K562 (cell line): ENCODE results near the gene SLC23A2. TPM values are rescaled to one million over a fixed set of nuclear protein-coding genes. Genes with fewer than 3 reads are reported as not detected.

Experiments used
- ATAC-seq: fragments of 200-7000 bp; cut with Tn5 transposase; 3 replicates; pipeline ENCODE4 v1.9.1; 2020; ENCODE audit warnings: moderate library complexity
- BruUV-seq: library from RNA; stranded (reverse); fragments of 400-500 nt; replicated peaks from 2 replicates; lab custom pipeline; 2021; lab: Mats Ljungman, UMichigan
- CTCF ChIA-PET: fragments of 300-600 bp; formaldehyde crosslinking; extraction: SDS; loops from one replicate; lab custom pipeline; 2021; ENCODE audit warnings: low intra/inter-chr PET ratio; lab: Yijun Ruan, JAX
- POLR2A ChIA-PET: fragments of 300-600, 350-650 bp; sonication (Branson Sonifier 250); formaldehyde crosslinking; extraction: SDS; loops from one replicate; lab custom pipeline; 2021; ENCODE audit warnings: antibody characterized with exemption, inconsistent platforms; lab: Yijun Ruan, JAX
- DNase-seq, 4 experiments: peaks; one replicate each; pipeline versions ENCODE4 v3.0.0 to v3.0.0-alpha.2; 2011 to 2018; ENCODE audit warnings: low spot score in 3 of 4, mixed read lengths in 3 of 4; ENCODE audit errors: extremely low read depth in 1 of 4
- FAIRE-seq: peaks from 2 replicates; lab custom pipeline; 2011; peaks lifted over from hg19 to GRCh38; lab: Jason Lieb, UNC
- H2AFZ ChIP-seq: 2 replicates; pipeline ENCODE4 v1.6.0; 2011; ENCODE audit warnings: low read depth, low read length, control low read depth, inconsistent platforms
- H3K27ac ChIP-seq: fragments of 200-600 bp; 3 replicates; pipeline ENCODE4 v1.8.0; 2011; ENCODE audit warnings: low read depth, mild to moderate bottlenecking, control low read depth, inconsistent platforms, low read length, moderate library complexity, mixed read lengths; ENCODE audit errors: extremely low read depth
- H3K27me3 ChIP-seq, 2 experiments: fragments of 300-600 bp in 1 of 2; 2 replicates in 1 of 2; 3 replicates in 1 of 2; pipeline versions ENCODE4 v1.6.0 to v1.8.0; 2011; ENCODE audit warnings: inconsistent platforms in 2 of 2, low read length in 2 of 2, mild to moderate bottlenecking in 1 of 2, mixed read lengths in 1 of 2, moderate library complexity in 1 of 2; ENCODE audit not compliant: control insufficient read depth in 2 of 2, insufficient read depth in 2 of 2
- H3K36me3 ChIP-seq: fragments of 300-600 bp; 3 replicates; pipeline ENCODE4 v1.8.0; 2011; ENCODE audit warnings: mild to moderate bottlenecking, low read length, inconsistent platforms; ENCODE audit not compliant: control insufficient read depth, insufficient read depth
- H3K4me1 ChIP-seq, 2 experiments: fragments of 200-600 bp in 1 of 2; replicated peaks in 1 of 2; 2 replicates in 1 of 2; 3 replicates in 1 of 2; pipeline versions ENCODE4 v1.5.1 to v1.8.0; 2011; ENCODE audit warnings: inconsistent platforms in 2 of 2, low read length in 2 of 2, mild to moderate bottlenecking in 1 of 2, mixed read lengths in 1 of 2, moderate library complexity in 1 of 2; ENCODE audit not compliant: control insufficient read depth in 2 of 2, insufficient read depth in 2 of 2
- H3K4me2 ChIP-seq: 2 replicates; pipeline ENCODE4 v1.6.1; 2011; ENCODE audit warnings: low read length, control low read depth, inconsistent platforms, mixed read lengths; ENCODE audit not compliant: insufficient read depth
- H3K4me3 ChIP-seq: fragments of 200-600 bp; sonication (generic), shearing (Covaris generic); 2 replicates; pipeline ENCODE4 v1.5.1; 2016; ENCODE audit warnings: control low read depth, inconsistent platforms
- H3K79me2 ChIP-seq: fragments of 200-600 bp; 3 replicates; pipeline ENCODE4 v1.8.0; 2011; ENCODE audit warnings: low read length, inconsistent platforms; ENCODE audit not compliant: control insufficient read depth, insufficient read depth
- H3K9ac ChIP-seq, 2 experiments: 2 replicates each; pipeline versions ENCODE4 v1.6.0 to v1.6.1; 2011; ENCODE audit warnings: low read depth in 2 of 2, low read length in 2 of 2, control low read depth in 1 of 2, inconsistent platforms in 1 of 2, mild to moderate bottlenecking in 1 of 2, mixed read lengths in 1 of 2; ENCODE audit not compliant: insufficient read depth in 1 of 2
- H3K9me1 ChIP-seq: one replicate; pipeline ENCODE4 v1.6.0; 2011; ENCODE audit warnings: inconsistent platforms, mild to moderate bottlenecking, low read length, moderate library complexity; ENCODE audit not compliant: control insufficient read depth, insufficient read depth
- H3K9me3 ChIP-seq: replicated peaks from 2 replicates; pipeline ENCODE4 v1.5.1; 2011; ENCODE audit warnings: low read depth, low read length, inconsistent platforms; ENCODE audit not compliant: control insufficient read depth, insufficient read depth
- H4K20me1 ChIP-seq: replicated peaks from 2 replicates; pipeline ENCODE4 v1.6.1; 2011; ENCODE audit warnings: low read length, inconsistent platforms, mixed read lengths; ENCODE audit not compliant: control insufficient read depth, insufficient read depth
- ARID2 ChIP-seq: fragments of 450-650 bp; IDR thresholded peaks from 2 replicates; pipeline ENCODE4 v1.6.1; 2017; ENCODE audit warnings: antibody characterized with exemption, mild to moderate bottlenecking
- CHAMP1 ChIP-seq: fragments of 450-650 bp; IDR thresholded peaks from 2 replicates; pipeline ENCODE4 v1.6.1; 2016; ENCODE audit warnings: mild to moderate bottlenecking
- ESRRB ChIP-seq: fragments of 250-450 bp; sonication (Bioruptor Pico); IDR thresholded peaks from 2 replicates; pipeline ENCODE4 v1.5.0; 2020; ENCODE audit warnings: mild to moderate bottlenecking, moderate library complexity, borderline replicate concordance
- GATAD2A ChIP-seq: fragments of 450-650 bp; IDR thresholded peaks from 2 replicates; pipeline ENCODE4 v1.6.1; 2017
- PRPF4 ChIP-seq: fragments of 200-400 bp; formaldehyde crosslinking; IDR thresholded peaks from one replicate; pipeline ENCODE4 v1.6.1; 2017; ENCODE audit warnings: low read length, low read depth, mild to moderate bottlenecking; ENCODE audit not compliant: insufficient read depth, poor library complexity, severe bottlenecking
- RAD51 ChIP-seq: fragments of 450-650 bp; IDR thresholded peaks from 2 replicates; pipeline ENCODE4 v1.7.1; 2016; ENCODE audit warnings: low read depth, mild to moderate bottlenecking, borderline replicate concordance
- ZFP30 ChIP-seq: fragments of 250-450 bp; sonication (Bioruptor Pico); IDR thresholded peaks from 2 replicates; pipeline ENCODE4 v1.8.0; 2022; ENCODE audit warnings: moderate library complexity, mild to moderate bottlenecking, inconsistent platforms, borderline replicate concordance
- ZNF277 ChIP-seq: fragments of 250-450 bp; sonication (Bioruptor Pico); IDR thresholded peaks from 2 replicates; pipeline ENCODE4 v1.8.0; 2022; ENCODE audit warnings: inconsistent platforms, mild to moderate bottlenecking, moderate library complexity, borderline replicate concordance
- ZNF318 ChIP-seq, 2 experiments: fragments of 450-650 bp; IDR thresholded peaks; 2 replicates each; pipeline ENCODE4 v1.6.1; 2016; ENCODE audit warnings: mild to moderate bottlenecking in 2 of 2, borderline replicate concordance in 1 of 2, low read depth in 1 of 2, moderate library complexity in 1 of 2
- WGBS: fragments of 100-300 bp; shearing (Covaris generic); methylation state at CpG from one replicate; pipeline ENCODE4 v1.1.6; 2016; ENCODE audit warnings: low coverage, mixed read lengths; ENCODE audit not compliant: insufficient coverage; ENCODE audit errors: missing lambda C conversion rate; 5-methylcytosine and 5-hydroxymethylcytosine counted together
- in situ Hi-C: fragments of 300-500 bp; cut with MboI; formaldehyde crosslinking; loops from 4 replicates; pipeline ENCODE4 v1.15.0; 2018; ENCODE audit warnings: inconsistent platforms, mixed read lengths
- intact Hi-C: fragments of 100-400 bp; cut with micrococcal nuclease; formaldehyde crosslinking; loops from 2 replicates; pipeline ENCODE4 v1.14.2; 2022
- polyA plus RNA-seq, 8 experiments: library from polyadenylated mRNA; depleted of rRNA in 4 of 8; stranded (reverse) in 5 of 8; unstranded in 3 of 8; fragments of >200 nt; fragmentation: Nextera tagmentation in 2 of 8; fragmentation: Illumina TruSeq in 1 of 8; extraction: Ambion mirVana in 2 of 8; extraction: Trizol in 1 of 8; gene quantifications; 2 replicates each; pipeline versions ENCODE4 v1.2.1 to v1.2.3, GENCODE V29; 2011 to 2014; ENCODE audit warnings: inconsistent platforms in 1 of 8, missing spikeins in 1 of 8
- total RNA-seq, 7 experiments: library from RNA; depleted of rRNA in 6 of 7; stranded (reverse); fragments of >200 nt in 6 of 7; fragmentation: Illumina TruSeq in 2 of 7; extraction: Trizol in 2 of 7; gene quantifications; 2 replicates each; pipeline versions ENCODE4 v1.2.1 to v1.2.3, GENCODE V29; 2011 to 2021; ENCODE audit warnings: low replicate concordance in 1 of 7

SLC23A2 gene
- total and polyA plus RNA-seq, 9 of the 15 experiments (the other 6 are each of a cell fraction or from before 2014, with no cell fraction given) = 0.39 to 6.7 (median 3.2) TPM

GRCh38 chr20:4936392-4936850, 64.9 kb downstream of the SLC23A2 start (continued):
- TF ChIP-seq CHAMP1 = no peak
- TF ChIP-seq ZNF277 (CRISPR knock-in tag) = no peak
- TF ChIP-seq PRPF4 = no peak
- no peak for TF ChIP-seq ESRRB (CRISPR knock-in tag)
- TF ChIP-seq GATAD2A = no peak

GRCh38 chr20:4932061-4932460, 69.2 kb downstream of the SLC23A2 start:
- Histone ChIP-seq H3K9me1 (no peaks in the 10 kb centered on the region), H3K4me3 (no peak overlapping the region), H3K79me2 (no peaks in the 10 kb centered on the region), H3K27ac (no peak overlapping the region), H3K27me3 (no peaks in the 10 kb centered on the region), H3K4me2 (no peak overlapping the region), H3K9me3 (no peaks in the 10 kb centered on the region), H3K9ac (no peak overlapping the region), H4K20me1 (0 out of 2 replicates have a peak, but pooled peaks cover 1% of the 10 kb centered on the region), H3K36me3 (peaks cover 4% of the 10 kb centered on the region; the same call in 1 of the 3 replicates), H2AFZ (no peak overlapping the region), H3K4me1 (no peaks in the 10 kb centered on the region)
- BruUV-seq = no TSS peak
- ChIA-PET POLR2A (no interaction called here), CTCF (no interaction called here)
- ATAC-seq = no peak
- intact Hi-C loops = no loop called here
- no peak for DNase-seq
- in situ Hi-C loops = no loop called here
- no peak for FAIRE-seq
- WGBS = 88% methylated on average over 2 of the region's 2 CpGs
- TF ChIP-seq ZNF318 (IDR thresholded peaks at IDR 0.05; ENCODE audit: borderline replicate concordance in 1 of 2, low read depth in 1 of 2) = no peak
- TF ChIP-seq ZFP30 (CRISPR knock-in tag) = no peak
- TF ChIP-seq ARID2 = no peak
- no peak for TF ChIP-seq RAD51
